KMS-11 (cell line): ENCODE results near the gene HPSE2.

ENCODE experiments used
- H2AFZ ChIP-seq: fragments of 200-600 bp; sonication (generic); 2 replicates; pipeline ENCODE4 v1.6.1; 2016; ENCODE audit warnings: antibody characterized with exemption, mixed run types, low read depth
- H3K27ac ChIP-seq: fragments of 200-600 bp; sonication (generic); 2 replicates; pipeline ENCODE4 v1.6.1; 2016; ENCODE audit warnings: mild to moderate bottlenecking, mixed run types
- H3K27me3 ChIP-seq: fragments of 200-600 bp; sonication (generic); 2 replicates; pipeline ENCODE4 v1.6.1; 2017; ENCODE audit warnings: mild to moderate bottlenecking, low read depth, mixed run types, moderate library complexity; ENCODE audit not compliant: insufficient read depth
- H3K36me3 ChIP-seq: fragments of 200-600 bp; sonication (generic); 2 replicates; pipeline ENCODE4 v1.6.1; 2017; ENCODE audit warnings: mild to moderate bottlenecking, mixed run types; ENCODE audit not compliant: insufficient read depth
- H3K4me1 ChIP-seq: fragments of 200-600 bp; sonication (generic); 2 replicates; pipeline ENCODE4 v1.6.1; 2016; ENCODE audit warnings: mild to moderate bottlenecking, low read depth, mixed run types; ENCODE audit not compliant: poor library complexity, severe bottlenecking
- H3K4me2 ChIP-seq: fragments of 200-600 bp; sonication (generic); 2 replicates; pipeline ENCODE4 v1.7.0; 2016; ENCODE audit warnings: mild to moderate bottlenecking, mixed run types
- H3K4me3 ChIP-seq: fragments of 200-600 bp; sonication (generic); IDR thresholded peaks from 2 replicates; pipeline ENCODE4 v1.6.1; 2017; ENCODE audit warnings: low read depth, low read length, mixed read lengths; ENCODE audit not compliant: insufficient read depth
- H3K79me2 ChIP-seq: fragments of 200-600 bp; sonication (generic); 2 replicates; pipeline ENCODE4 v1.6.1; 2016; ENCODE audit warnings: low read depth, mixed run types; ENCODE audit not compliant: insufficient read depth
- H3K9ac ChIP-seq: fragments of 200-600 bp; sonication (generic); 2 replicates; pipeline ENCODE4 v1.6.1; 2016; ENCODE audit warnings: mild to moderate bottlenecking, mixed run types
- H4K20me1 ChIP-seq: fragments of 200-600 bp; sonication (generic); 2 replicates; pipeline ENCODE4 v1.6.1; 2016; ENCODE audit warnings: mild to moderate bottlenecking, mixed run types; ENCODE audit not compliant: insufficient read depth
- TF ChIP-seq, protein P1 (sequence below): fragments of 200-600 bp; sonication (generic); conservative IDR thresholded peaks from 2 replicates; pipeline ENCODE4 v1.6.1; 2017; ENCODE audit warnings: low read depth, mild to moderate bottlenecking, antibody characterized with exemption, low read length, moderate library complexity, mixed read lengths

The HPSE2 gene

DNA sequence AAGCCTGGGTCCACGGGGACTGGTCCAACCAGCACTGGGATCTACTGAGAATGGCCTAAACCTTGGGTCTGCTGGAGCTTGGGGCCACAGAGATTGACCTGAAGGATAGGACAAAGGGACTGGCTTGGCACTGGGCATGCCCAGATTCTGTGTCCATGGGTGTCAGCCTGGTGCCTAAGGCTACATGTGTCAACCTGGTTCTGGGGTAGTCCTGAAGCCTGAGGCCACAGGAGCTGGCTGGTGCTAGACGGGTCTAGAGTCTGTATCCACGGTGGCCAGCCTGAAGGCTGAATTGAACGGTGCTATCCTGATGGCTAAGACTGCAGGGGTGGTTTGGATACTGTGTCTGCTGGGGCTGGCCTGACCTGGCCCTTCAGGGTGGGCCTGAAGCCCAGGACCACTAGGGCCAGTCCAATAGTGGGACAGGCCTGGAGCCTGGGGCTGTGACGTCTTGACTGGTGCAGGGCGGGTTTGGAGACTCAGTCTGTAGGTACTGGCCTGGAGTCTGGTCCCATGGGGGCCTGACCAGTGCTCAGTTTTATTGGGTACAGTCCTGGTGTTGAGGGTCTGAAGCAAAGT is 636.5 kb downstream of the HPSE2 start:
- Histone ChIP-seq H3K9ac (no peak overlapping the region), H3K4me1 (peaks cover 4% of the 10 kb centered on the region), H3K36me3 (no peaks in the 10 kb centered on the region), H3K27me3 (no peaks in the 10 kb centered on the region), H3K27ac (no peak overlapping the region), H3K4me2 (no peak overlapping the region), H3K4me3 (no peak overlapping the region), H4K20me1 (no peaks in the 10 kb centered on the region), H2AFZ (no peak overlapping the region), H3K79me2 (no peaks in the 10 kb centered on the region)
- TF ChIP-seq, protein P1, sequence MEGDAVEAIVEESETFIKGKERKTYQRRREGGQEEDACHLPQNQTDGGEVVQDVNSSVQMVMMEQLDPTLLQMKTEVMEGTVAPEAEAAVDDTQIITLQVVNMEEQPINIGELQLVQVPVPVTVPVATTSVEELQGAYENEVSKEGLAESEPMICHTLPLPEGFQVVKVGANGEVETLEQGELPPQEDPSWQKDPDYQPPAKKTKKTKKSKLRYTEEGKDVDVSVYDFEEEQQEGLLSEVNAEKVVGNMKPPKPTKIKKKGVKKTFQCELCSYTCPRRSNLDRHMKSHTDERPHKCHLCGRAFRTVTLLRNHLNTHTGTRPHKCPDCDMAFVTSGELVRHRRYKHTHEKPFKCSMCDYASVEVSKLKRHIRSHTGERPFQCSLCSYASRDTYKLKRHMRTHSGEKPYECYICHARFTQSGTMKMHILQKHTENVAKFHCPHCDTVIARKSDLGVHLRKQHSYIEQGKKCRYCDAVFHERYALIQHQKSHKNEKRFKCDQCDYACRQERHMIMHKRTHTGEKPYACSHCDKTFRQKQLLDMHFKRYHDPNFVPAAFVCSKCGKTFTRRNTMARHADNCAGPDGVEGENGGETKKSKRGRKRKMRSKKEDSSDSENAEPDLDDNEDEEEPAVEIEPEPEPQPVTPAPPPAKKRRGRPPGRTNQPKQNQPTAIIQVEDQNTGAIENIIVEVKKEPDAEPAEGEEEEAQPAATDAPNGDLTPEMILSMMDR = no peak

DNA sequence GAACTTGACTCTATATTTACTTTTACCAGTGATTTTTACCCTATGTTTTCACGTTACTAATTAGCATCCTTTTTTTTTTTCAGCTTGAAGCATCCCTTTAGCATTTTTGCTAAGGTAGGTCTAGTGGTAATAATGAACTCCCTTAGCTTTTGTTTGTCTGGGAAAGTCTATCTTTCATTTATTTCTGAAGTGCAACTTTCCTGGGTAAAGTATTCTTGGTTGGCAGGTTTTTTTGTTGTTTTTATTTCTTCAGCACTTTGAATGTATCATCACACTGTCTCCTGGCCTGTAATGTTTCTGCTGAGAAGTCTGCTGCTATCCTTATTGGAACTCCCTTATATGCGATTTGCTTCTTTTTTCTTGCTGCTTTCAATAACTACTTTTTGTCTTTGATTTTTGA is 639.2 kb downstream of the HPSE2 start:
- H3K9ac ChIP-seq = no peak overlapping the region
- TF ChIP-seq, protein P1 = no peak
- no peak overlapping the region for H3K4me3 ChIP-seq
- H3K79me2 ChIP-seq = no peaks in the 10 kb centered on the region
- no peaks in the 10 kb centered on the region for H3K36me3 ChIP-seq
- H3K4me2 ChIP-seq = no peak overlapping the region
- no peaks in the 10 kb centered on the region for H3K27me3 ChIP-seq
- H4K20me1 ChIP-seq = no peaks in the 10 kb centered on the region
- no peak overlapping the region for H3K27ac ChIP-seq
- no peaks in the 10 kb centered on the region for H3K4me1 ChIP-seq
- H2AFZ ChIP-seq = no peak overlapping the region

DNA sequence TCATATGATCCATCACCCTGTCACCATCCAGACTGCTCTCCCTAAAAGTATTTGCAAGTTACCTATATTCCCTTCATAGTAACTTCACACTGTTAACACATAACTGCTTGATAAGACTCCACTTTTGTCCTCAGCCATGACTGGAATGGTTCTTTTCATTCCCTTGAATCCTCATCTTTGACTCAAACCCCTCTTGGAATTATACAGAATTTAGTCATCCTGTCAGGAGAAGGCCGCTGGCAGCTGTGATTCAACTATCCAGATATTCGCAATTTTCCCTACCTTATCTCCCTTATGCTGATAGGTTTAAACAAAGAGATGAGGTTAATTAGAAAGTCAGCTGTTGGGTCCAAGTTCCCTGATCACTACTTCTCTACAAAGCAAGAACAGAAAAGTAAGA is 646.0 kb downstream of the HPSE2 start:
- no peaks in the 10 kb centered on the region for H3K27me3 ChIP-seq
- no peak overlapping the region for H3K9ac ChIP-seq
- H4K20me1 ChIP-seq = no peaks in the 10 kb centered on the region
- H2AFZ ChIP-seq = no peak overlapping the region
- no peak overlapping the region for H3K4me2 ChIP-seq
- TF ChIP-seq, protein P1 = no peak
- H3K4me1 ChIP-seq = no peaks in the 10 kb centered on the region
- H3K79me2 ChIP-seq = no peaks in the 10 kb centered on the region
- no peak overlapping the region for H3K27ac ChIP-seq
- H3K4me3 ChIP-seq = no peak overlapping the region
- no peaks in the 10 kb centered on the region for H3K36me3 ChIP-seq

DNA sequence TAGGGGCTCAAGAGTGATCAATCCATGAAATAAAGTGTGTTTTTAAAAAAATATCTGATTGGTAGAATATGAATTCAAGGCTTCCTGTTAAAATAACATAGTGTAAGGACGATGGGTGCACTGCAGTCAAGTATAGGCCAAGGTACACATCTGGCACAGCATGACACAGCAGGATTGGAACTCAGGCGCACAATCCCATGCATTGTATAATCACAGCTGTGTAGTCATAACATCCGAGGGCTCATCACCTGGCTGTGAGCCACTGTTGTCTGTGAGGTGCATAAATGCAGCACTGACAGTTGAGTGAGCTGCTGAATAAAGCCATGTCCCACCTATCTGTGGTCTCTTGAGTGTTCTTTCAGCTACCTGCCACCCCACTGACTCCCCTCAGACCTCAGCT is 646.6 kb downstream of the HPSE2 start:
- Histone ChIP-seq H3K4me3 (no peak overlapping the region), H3K36me3 (no peaks in the 10 kb centered on the region), H4K20me1 (no peaks in the 10 kb centered on the region), H3K27ac (no peak overlapping the region), H3K4me2 (no peak overlapping the region), H3K9ac (no peak overlapping the region), H3K27me3 (no peaks in the 10 kb centered on the region), H2AFZ (no peak overlapping the region), H3K79me2 (no peaks in the 10 kb centered on the region), H3K4me1 (no peaks in the 10 kb centered on the region)
- TF ChIP-seq, protein P1 = no peak
